Measurements from ENCODE around the gene PRTG. TPM values are rescaled to one million over a fixed set of nuclear protein-coding genes. Genes with fewer than 3 reads are reported as not detected.
A peak's percentile ranks its signal among the peaks of the same experiment; 100 is the strongest.

PRTG gene
- total and polyA plus RNA-seq, 4 donors: 0.68 to 21.9 (median 7.2) TPM

DNA sequence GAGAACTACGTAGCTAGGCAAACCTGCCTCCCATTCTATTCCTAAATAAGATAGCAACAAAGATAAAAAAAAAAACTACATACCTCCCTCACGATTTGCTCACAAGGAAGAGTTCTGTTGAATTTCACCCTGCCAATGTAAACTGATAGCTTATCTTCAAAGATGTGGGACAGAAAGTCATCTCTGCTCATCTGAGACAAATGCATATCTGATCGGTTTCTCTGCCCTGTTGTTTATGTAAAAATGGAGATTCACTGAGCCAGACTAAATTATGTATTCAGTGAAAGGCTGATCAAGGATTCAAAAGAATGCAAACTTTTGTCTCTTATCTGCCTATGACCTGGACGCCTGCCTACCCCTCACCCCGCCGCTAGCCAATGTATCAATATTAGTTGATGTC, 166.0 kb downstream of the PRTG start:
- peaks cover 0 to 3% (median 0%) of the 10 kb centered on the region in 4 donors for H3K36me3 ChIP-seq (ENCODE audit: control insufficient read depth in 4 of 4, insufficient read depth in 4 of 4, low read length in 4 of 4)
- H3K9me3 ChIP-seq (ENCODE audit: control insufficient read depth in 4 of 4, insufficient read depth in 3 of 4, low read length in 3 of 4): peaks cover 0 to under 1% (median 0%) of the 10 kb centered on the region in 4 donors
- H3K27me3 ChIP-seq (ENCODE audit: control insufficient read depth in 3 of 3, insufficient read depth in 3 of 3, low read length in 2 of 3): no peaks in the 10 kb centered on the region
- peak overlapping the region in 1 of 2 donors; percentile 7 for H3K9ac ChIP-seq (ENCODE audit: insufficient read depth in 1 of 2, low read length in 2 of 2)
- H3K4me3 ChIP-seq: no peak overlapping the region
- ATAC-seq (ENCODE audit: insufficient read depth, low FRiP score): no peak
- 70 to 85% methylated on average over 6 of the region's 6 CpGs for WGBS, 2 donors
- no peaks in the 10 kb centered on the region for H3K4me1 ChIP-seq (ENCODE audit: control insufficient read depth in 5 of 5, insufficient read depth in 5 of 5, low read length in 5 of 5)
- no peak overlapping the region for H3K27ac ChIP-seq (ENCODE audit: low read depth in 1 of 2, low read length in 1 of 2)
- no peak for DNase-seq
- TF ChIP-seq, protein P1, sequence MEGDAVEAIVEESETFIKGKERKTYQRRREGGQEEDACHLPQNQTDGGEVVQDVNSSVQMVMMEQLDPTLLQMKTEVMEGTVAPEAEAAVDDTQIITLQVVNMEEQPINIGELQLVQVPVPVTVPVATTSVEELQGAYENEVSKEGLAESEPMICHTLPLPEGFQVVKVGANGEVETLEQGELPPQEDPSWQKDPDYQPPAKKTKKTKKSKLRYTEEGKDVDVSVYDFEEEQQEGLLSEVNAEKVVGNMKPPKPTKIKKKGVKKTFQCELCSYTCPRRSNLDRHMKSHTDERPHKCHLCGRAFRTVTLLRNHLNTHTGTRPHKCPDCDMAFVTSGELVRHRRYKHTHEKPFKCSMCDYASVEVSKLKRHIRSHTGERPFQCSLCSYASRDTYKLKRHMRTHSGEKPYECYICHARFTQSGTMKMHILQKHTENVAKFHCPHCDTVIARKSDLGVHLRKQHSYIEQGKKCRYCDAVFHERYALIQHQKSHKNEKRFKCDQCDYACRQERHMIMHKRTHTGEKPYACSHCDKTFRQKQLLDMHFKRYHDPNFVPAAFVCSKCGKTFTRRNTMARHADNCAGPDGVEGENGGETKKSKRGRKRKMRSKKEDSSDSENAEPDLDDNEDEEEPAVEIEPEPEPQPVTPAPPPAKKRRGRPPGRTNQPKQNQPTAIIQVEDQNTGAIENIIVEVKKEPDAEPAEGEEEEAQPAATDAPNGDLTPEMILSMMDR (IDR thresholded peaks at IDR 0.05; ENCODE audit: control extremely low read depth, extremely low read depth): no peak

DNA sequence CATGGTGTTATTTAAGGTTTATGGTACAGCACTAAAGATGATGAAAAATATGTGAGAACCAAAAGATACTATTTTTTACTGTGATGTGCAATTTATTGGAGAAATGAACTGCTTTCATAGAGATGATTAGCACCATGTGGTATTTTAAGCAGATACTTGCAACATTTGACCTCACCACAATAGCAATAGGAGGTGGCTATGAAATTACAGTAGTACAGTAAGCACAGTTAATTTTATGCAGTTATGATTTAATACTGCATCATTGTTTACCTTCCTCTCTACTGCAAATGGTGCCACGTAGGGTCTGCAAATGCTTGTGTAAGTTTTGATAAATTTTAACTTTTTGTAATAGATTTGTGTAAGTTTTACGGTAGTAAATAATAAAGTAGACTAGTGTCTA, 168.9 kb downstream of the PRTG start:
- ATAC-seq (ENCODE audit: insufficient read depth, low FRiP score): no peak
- DNase-seq: no peak
- no peaks in the 10 kb centered on the region for H3K4me1 ChIP-seq (ENCODE audit: control insufficient read depth in 5 of 5, insufficient read depth in 5 of 5, low read length in 5 of 5)
- TF ChIP-seq, protein P1 (IDR thresholded peaks at IDR 0.05; ENCODE audit: control extremely low read depth, extremely low read depth): no peak
- no peak overlapping the region for H3K9ac ChIP-seq (ENCODE audit: insufficient read depth in 1 of 2, low read length in 2 of 2)
- no peak overlapping the region for H3K27ac ChIP-seq (ENCODE audit: low read depth in 1 of 2, low read length in 1 of 2)
- peaks cover 0 to 9% (median 0%) of the 10 kb centered on the region in 4 donors for H3K9me3 ChIP-seq (ENCODE audit: control insufficient read depth in 4 of 4, insufficient read depth in 3 of 4, low read length in 3 of 4)
- peaks cover 0 to 12% (median 0%) of the 10 kb centered on the region in 4 donors for H3K36me3 ChIP-seq (ENCODE audit: control insufficient read depth in 4 of 4, insufficient read depth in 4 of 4, low read length in 4 of 4)
- 65 to 96% methylated on average over 2 of the region's 2 CpGs for WGBS, 2 donors
- H3K4me3 ChIP-seq: no peak overlapping the region
- no peaks in the 10 kb centered on the region for H3K27me3 ChIP-seq (ENCODE audit: control insufficient read depth in 3 of 3, insufficient read depth in 3 of 3, low read length in 2 of 3)

DNA sequence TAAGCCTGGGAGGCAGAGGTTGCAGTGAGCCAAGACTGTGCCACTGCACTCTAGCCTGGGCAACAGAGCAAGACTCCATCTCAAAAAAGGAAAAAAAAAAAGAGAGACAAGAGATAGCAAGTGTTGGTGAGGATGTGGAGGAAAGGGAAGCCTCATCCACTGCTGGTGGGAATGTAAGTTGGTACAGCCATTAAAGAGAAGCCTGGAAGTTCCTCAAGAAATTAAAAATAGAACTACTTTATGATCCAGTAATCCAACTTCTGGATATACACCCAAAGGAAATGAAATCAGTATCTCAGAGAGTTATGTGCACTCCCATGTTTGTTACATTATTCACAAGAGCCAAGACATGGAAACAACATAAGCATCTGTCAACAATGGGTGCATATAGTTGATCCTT, 169.7 kb downstream of the PRTG start:
- H3K4me1 ChIP-seq (ENCODE audit: control insufficient read depth in 5 of 5, insufficient read depth in 5 of 5, low read length in 5 of 5): no peaks in the 10 kb centered on the region
- H3K27ac ChIP-seq (ENCODE audit: low read depth in 1 of 2, low read length in 1 of 2): no peak overlapping the region
- TF ChIP-seq, protein P1 (IDR thresholded peaks at IDR 0.05; ENCODE audit: control extremely low read depth, extremely low read depth): no peak
- H3K4me3 ChIP-seq: no peak overlapping the region
- peaks cover 0 to 9% (median 0%) of the 10 kb centered on the region in 4 donors for H3K9me3 ChIP-seq (ENCODE audit: control insufficient read depth in 4 of 4, insufficient read depth in 3 of 4, low read length in 3 of 4)
- no peak for ATAC-seq (ENCODE audit: insufficient read depth, low FRiP score)
- no peak overlapping the region for H3K9ac ChIP-seq (ENCODE audit: insufficient read depth in 1 of 2, low read length in 2 of 2)
- peaks cover 0 to 12% (median 0%) of the 10 kb centered on the region in 4 donors for H3K36me3 ChIP-seq (ENCODE audit: control insufficient read depth in 4 of 4, insufficient read depth in 4 of 4, low read length in 4 of 4)
- DNase-seq: no peak
- H3K27me3 ChIP-seq (ENCODE audit: control insufficient read depth in 3 of 3, insufficient read depth in 3 of 3, low read length in 2 of 3): no peaks in the 10 kb centered on the region

All from lung (tissue), 12 donors.